IMR-90 (cell line): Measurements from ENCODE around the gene LARGE2. TPM values are rescaled to one million over a fixed set of nuclear protein-coding genes. Genes with fewer than 3 reads are reported as not detected.

Source experiments
- ATAC-seq: fragments of 200-7000 bp; cut with Tn5 transposase; 2 replicates; pipeline ENCODE4 v1.9.1; 2020; ENCODE audit warnings: low read depth, mild to moderate bottlenecking, moderate library complexity
- BruUV-seq: library from RNA; stranded (reverse); fragments of 400-500 nt; replicated peaks from 2 replicates; lab custom pipeline; 2021; lab: Mats Ljungman, UMichigan
- CTCF ChIA-PET: fragments of 300-600 bp; formaldehyde crosslinking; extraction: SDS; loops from one replicate; lab custom pipeline; 2021; ENCODE audit warnings: antibody characterized with exemption; lab: Yijun Ruan, JAX
- POLR2A ChIA-PET: fragments of 300-600 bp; sonication (Branson Sonifier 250); formaldehyde crosslinking; loops from one replicate; lab custom pipeline; 2022; ENCODE audit warnings: antibody characterized with exemption; ENCODE audit not compliant: unreplicated experiment; lab: Charles Lee
- DNase-seq: peaks from one replicate; pipeline ENCODE4 v3.0.0; 2013
- H2AFZ ChIP-seq: replicated peaks from 2 replicates; pipeline ENCODE3; 2013; ENCODE audit warnings: low read length, mild to moderate bottlenecking; ENCODE audit not compliant: poor library complexity
- H2AK5ac ChIP-seq: 2 replicates; pipeline ENCODE4 v1.6.1; 2013; ENCODE audit warnings: low read depth, low read length, inconsistent platforms
- H2AK9ac ChIP-seq: replicated peaks from 2 replicates; pipeline ENCODE3; 2013; ENCODE audit warnings: mild to moderate bottlenecking, low read depth, low read length, moderate library complexity; ENCODE audit not compliant: poor library complexity
- H2BK120ac ChIP-seq: 2 replicates; pipeline ENCODE4 v1.6.1; 2013; ENCODE audit warnings: low read depth, low read length, inconsistent platforms
- H2BK15ac ChIP-seq: 3 replicates; pipeline ENCODE4 v1.6.1; 2013; ENCODE audit warnings: low read depth, low read length, inconsistent platforms
- H2BK20ac ChIP-seq: 2 replicates; pipeline ENCODE4 v1.6.1; 2013; ENCODE audit warnings: low read depth, mild to moderate bottlenecking, inconsistent platforms, low read length, moderate library complexity
- H2BK5ac ChIP-seq: 2 replicates; pipeline ENCODE4 v1.6.1; 2013; ENCODE audit warnings: mild to moderate bottlenecking, low read depth, low read length, inconsistent platforms; ENCODE audit not compliant: poor library complexity, severe bottlenecking
- H3K14ac ChIP-seq: replicated peaks from 2 replicates; pipeline ENCODE4 v1.6.1; 2013; ENCODE audit warnings: low read depth, low read length, inconsistent platforms
- H3K18ac ChIP-seq: 2 replicates; pipeline ENCODE4 v1.6.1; 2013; ENCODE audit warnings: low read depth, low read length, control low read depth
- H3K23ac ChIP-seq: 2 replicates; pipeline ENCODE4 v1.6.1; 2013; ENCODE audit warnings: low read depth, low read length, inconsistent platforms
- H3K27ac ChIP-seq: 2 replicates; pipeline ENCODE4 v1.5.1; 2013; ENCODE audit warnings: mild to moderate bottlenecking, control low read depth, low read length; ENCODE audit not compliant: insufficient read depth
- H3K27me3 ChIP-seq: 2 replicates; pipeline ENCODE4 v1.6.1; 2013; ENCODE audit warnings: low read length; ENCODE audit not compliant: control insufficient read depth, insufficient read depth
- H3K36me3 ChIP-seq: 2 replicates; pipeline ENCODE4 v1.6.1; 2013; ENCODE audit warnings: low read length, mixed read lengths; ENCODE audit not compliant: control insufficient read depth, insufficient read depth
- H3K4ac ChIP-seq: 2 replicates; pipeline ENCODE4 v1.6.1; 2013; ENCODE audit warnings: low read depth, low read length, inconsistent platforms
- H3K4me1 ChIP-seq: 2 replicates; pipeline ENCODE4 v1.6.1; 2013; ENCODE audit warnings: low read length, mixed read lengths; ENCODE audit not compliant: control insufficient read depth, insufficient read depth
- H3K4me2 ChIP-seq: 2 replicates; pipeline ENCODE4 v1.6.1; 2013; ENCODE audit warnings: low read depth, mild to moderate bottlenecking, control low read depth, low read length, moderate library complexity
- H3K4me3 ChIP-seq: 2 replicates; pipeline ENCODE4 v1.5.1; 2013; ENCODE audit warnings: low read depth, mild to moderate bottlenecking, control low read depth, low read length, moderate library complexity; ENCODE audit not compliant: insufficient read depth
- H3K56ac ChIP-seq: 2 replicates; pipeline ENCODE4 v1.6.1; 2013; ENCODE audit warnings: low read length, inconsistent platforms; ENCODE audit not compliant: insufficient read depth; ENCODE audit errors: extremely low read depth
- H3K79me1 ChIP-seq, 2 experiments: 2 replicates each; pipeline ENCODE4 v1.6.1; 2013; ENCODE audit warnings: low read length in 2 of 2, inconsistent platforms in 1 of 2, low read depth in 1 of 2
- H3K9ac ChIP-seq: 2 replicates; pipeline ENCODE4 v1.6.1; 2013; ENCODE audit warnings: low read depth, low read length, control low read depth
- H3K9me1 ChIP-seq: 2 replicates; pipeline ENCODE4 v1.6.1; 2013; ENCODE audit warnings: low read length, inconsistent platforms; ENCODE audit not compliant: insufficient read depth
- H3K9me3 ChIP-seq: 2 replicates; pipeline ENCODE4 v1.6.1; 2013; ENCODE audit warnings: low read length; ENCODE audit not compliant: control insufficient read depth, insufficient read depth
- H4K20me1 ChIP-seq: 2 replicates; pipeline ENCODE4 v1.6.1; 2013; ENCODE audit warnings: low read length, inconsistent platforms; ENCODE audit not compliant: insufficient read depth
- H4K5ac ChIP-seq: 2 replicates; pipeline ENCODE4 v1.6.1; 2013; ENCODE audit warnings: mild to moderate bottlenecking, low read depth, low read length, control low read depth
- H4K8ac ChIP-seq, 2 experiments: 2 replicates each; pipeline ENCODE4 v1.6.1; 2013; ENCODE audit warnings: low read depth in 2 of 2, low read length in 2 of 2, control low read depth in 1 of 2, inconsistent platforms in 1 of 2
- H4K91ac ChIP-seq: 2 replicates; pipeline ENCODE4 v1.6.1; 2013; ENCODE audit warnings: low read depth, low read length, inconsistent platforms; ENCODE audit not compliant: insufficient read depth
- BHLHE40 ChIP-seq: fragments of 150-350 bp; IDR thresholded peaks from 2 replicates; pipeline ENCODE4 v1.6.1; 2016; ENCODE audit warnings: mild to moderate bottlenecking, low read depth, low read length
- CEBPB ChIP-seq: IDR thresholded peaks from 2 replicates; pipeline ENCODE4 v1.6.1; 2012; ENCODE audit warnings: low read depth, low read length, improper control_type of control experiment
- CHD1 ChIP-seq: IDR thresholded peaks from 2 replicates; pipeline ENCODE4 v1.6.1; 2012; ENCODE audit warnings: low read depth, low read length, improper control_type of control experiment
- CTCF ChIP-seq: conservative IDR thresholded peaks from 2 replicates; pipeline ENCODE4 v1.5.1; 2012; ENCODE audit warnings: mild to moderate bottlenecking, low read depth, low read length, improper control_type of control experiment
- ELK1 ChIP-seq: fragments of 150-350 bp; IDR thresholded peaks from 2 replicates; pipeline ENCODE4 v1.6.1; 2016; ENCODE audit warnings: low read depth, mild to moderate bottlenecking, low read length, moderate library complexity, borderline replicate concordance
- FOS ChIP-seq: fragments of 150-350 bp; IDR thresholded peaks from 2 replicates; pipeline ENCODE4 v1.6.1; 2016; ENCODE audit warnings: low read depth, low read length
- MAFK ChIP-seq: IDR thresholded peaks from 2 replicates; pipeline ENCODE4 v1.6.1; 2012; ENCODE audit warnings: low read depth, low read length, improper control_type of control experiment
- MAZ ChIP-seq: IDR thresholded peaks from 2 replicates; pipeline ENCODE4 v1.6.1; 2012; ENCODE audit warnings: low read depth, mild to moderate bottlenecking, low read length, improper control_type of control experiment, moderate library complexity, borderline replicate concordance
- MXI1 ChIP-seq: IDR thresholded peaks from 2 replicates; pipeline ENCODE4 v1.6.1; 2012; ENCODE audit warnings: low read depth, mild to moderate bottlenecking, low read length, moderate library complexity, borderline replicate concordance
- NFE2L2 ChIP-seq: fragments of 150-350 bp; IDR thresholded peaks from 2 replicates; pipeline ENCODE4 v1.6.1; 2016; ENCODE audit warnings: low read depth, mild to moderate bottlenecking, low read length
- POLR2A ChIP-seq: IDR thresholded peaks from 2 replicates; pipeline ENCODE4 v1.6.1; 2012; ENCODE audit warnings: mild to moderate bottlenecking, low read depth, low read length
- RAD21 ChIP-seq: IDR thresholded peaks from 2 replicates; pipeline ENCODE4 v1.6.1; 2012; ENCODE audit warnings: low read length, improper control_type of control experiment
- RFX5 ChIP-seq: IDR thresholded peaks from 2 replicates; pipeline ENCODE4 v1.8.0; 2012; ENCODE audit warnings: low read depth, mild to moderate bottlenecking, low read length, moderate library complexity
- SMC3 ChIP-seq: fragments of 150-350 bp; IDR thresholded peaks from 2 replicates; pipeline ENCODE4 v1.6.1; 2016; ENCODE audit warnings: low read depth, mild to moderate bottlenecking, antibody characterized with exemption, low read length, moderate library complexity
- USF2 ChIP-seq: fragments of 150-350 bp; IDR thresholded peaks from 2 replicates; pipeline ENCODE4 v1.6.1; 2017; ENCODE audit warnings: mild to moderate bottlenecking, antibody characterized with exemption, low read length, low read depth
- WGBS, 2 experiments: methylation state at CpG; one replicate each; pipeline versions ENCODE4 v1.1.5 to v1.1.7; 2013; ENCODE audit warnings: missing lambda C conversion rate in 2 of 2; ENCODE audit not compliant: insufficient read length in 1 of 2; ENCODE audit errors: extremely low coverage in 2 of 2; 5-methylcytosine and 5-hydroxymethylcytosine counted together
- dilution Hi-C: fragments of 300-500 bp; cut with HindIII; formaldehyde crosslinking; loops from one replicate; pipeline ENCODE4 v1.14.3; 2018; ENCODE audit warnings: low sequenced_read_pairs; ENCODE audit not compliant: unreplicated experiment
- in situ Hi-C: fragments of 300-500 bp; cut with MboI; formaldehyde crosslinking; loops from 3 replicates; pipeline ENCODE4 v1.14.3; 2019; ENCODE audit warnings: low sequenced_read_pairs, inconsistent platforms, mixed read lengths
- intact Hi-C: fragments of 100-400 bp; cut with micrococcal nuclease; formaldehyde crosslinking; loops from 2 replicates; pipeline ENCODE4 v1.10.0; 2022
- polyA plus RNA-seq, 3 experiments: library from polyadenylated mRNA; depleted of rRNA; stranded (reverse); fragments of >200 nt; gene quantifications; 2 replicates each; pipeline ENCODE4 v1.2.3, GENCODE V29; 2012; ENCODE audit warnings: low replicate concordance in 1 of 3
- total RNA-seq: library from RNA; depleted of rRNA; stranded (reverse); fragments of >200 nt; gene quantifications from 2 replicates; pipeline ENCODE4 v1.2.3, GENCODE V29; 2012

Gene LARGE2
- total and polyA plus RNA-seq, 2 of the 4 experiments (the other 2 are of a cell fraction), result 0.03 TPM; not detected in 1

GRCh38 chr11:45921561-45922424 is 663 bp upstream of the LARGE2 start:
- Histone ChIP-seq H4K20me1 (peaks cover 3% of the 10 kb centered on the region), H2AK5ac (no peak overlapping the region), H2BK120ac (no peak overlapping the region), H2BK5ac (no peak overlapping the region), H3K18ac (no peak overlapping the region), H2AFZ (no peak overlapping the region), H3K4me1 (no peaks in the 10 kb centered on the region), H3K27ac (no peak overlapping the region), H3K27me3 (peaks cover 45% of the 10 kb centered on the region), H3K9ac (no peak overlapping the region), H3K36me3 (no peaks in the 10 kb centered on the region), H4K91ac (no peak overlapping the region), H3K4ac (no peak overlapping the region), H3K4me2 (no peak overlapping the region), H2BK20ac (no peak overlapping the region), H3K56ac (no peak overlapping the region), H3K79me1 (peaks cover 6 to 8% of the 10 kb centered on the region in 2 experiments), H2AK9ac (no peak overlapping the region), H4K8ac (no peak overlapping the region), H4K5ac (no peak overlapping the region), H2BK15ac (no peak overlapping the region), H3K9me1 (0 out of 2 replicates have a peak, but pooled peaks cover 5% of the 10 kb centered on the region), H3K23ac (no peak overlapping the region), H3K9me3 (no peaks in the 10 kb centered on the region), H3K14ac (no peak overlapping the region), H3K4me3 (no peak overlapping the region)
- BruUV-seq, result no TSS peak
- intact Hi-C loops (no loop called here), in situ Hi-C loops (no loop called here), dilution Hi-C loops (no loop called here)
- ChIA-PET POLR2A (no interaction called here), CTCF (no interaction called here)
- DNase-seq (no peak), ATAC-seq (no peak)
- WGBS, 2 experiments, result 22% methylated on average over 7 of the region's 54 CpGs; no CpG with 5 or more reads in 1 of the 2 experiments
- no peak for TF ChIP-seq RFX5
- no peak for TF ChIP-seq CEBPB
- no peak for TF ChIP-seq MAZ
- no peak for TF ChIP-seq CHD1
- no peak for TF ChIP-seq BHLHE40
- no peak for TF ChIP-seq USF2
- TF ChIP-seq NFE2L2, result no peak
- no peak for TF ChIP-seq MXI1
- TF ChIP-seq FOS, result no peak
- no peak for TF ChIP-seq SMC3
- TF ChIP-seq POLR2A, result no peak
- no peak for TF ChIP-seq RAD21
- no peak for TF ChIP-seq CTCF
- TF ChIP-seq MAFK, result no peak
- no peak for TF ChIP-seq ELK1
